Measurements from ENCODE around the gene C12orf42.

- no peak for TF ChIP-seq RAD21 (IDR thresholded peaks at IDR 0.05; ENCODE audit: insufficient read depth, low read depth, low read length)
- TF ChIP-seq CTCF (IDR thresholded peaks at IDR 0.05 in 2 of 3, conservative IDR thresholded peaks at IDR 0.05 in 1 of 3; ENCODE audit: control insufficient read depth in 2 of 3, extremely low read depth in 1 of 3, insufficient read depth in 1 of 3, low read depth in 3 of 3, low read length in 3 of 3), result no peak
These were observed 222.1 kb downstream of the C12orf42 start for GRCh38 chr12:103273645-103274044.

All from GM12878 (cell line).